K562 (cell line): ENCODE measurements around the gene TXNL1. TPM values are rescaled to one million over a fixed set of nuclear protein-coding genes. Genes with fewer than 3 reads are reported as not detected.

Source experiments
- ATAC-seq: fragments of 200-7000 bp; cut with Tn5 transposase; 3 replicates; pipeline ENCODE4 v1.9.1; 2020; ENCODE audit warnings: moderate library complexity
- BruUV-seq: library from RNA; stranded (reverse); fragments of 400-500 nt; replicated peaks from 2 replicates; lab custom pipeline; 2021; lab: Mats Ljungman, UMichigan
- CTCF ChIA-PET: fragments of 300-600 bp; formaldehyde crosslinking; extraction: SDS; loops from one replicate; lab custom pipeline; 2021; ENCODE audit warnings: low intra/inter-chr PET ratio; lab: Yijun Ruan, JAX
- POLR2A ChIA-PET: fragments of 300-600, 350-650 bp; sonication (Branson Sonifier 250); formaldehyde crosslinking; extraction: SDS; loops from one replicate; lab custom pipeline; 2021; ENCODE audit warnings: antibody characterized with exemption, inconsistent platforms; lab: Yijun Ruan, JAX
- DNase-seq, 4 experiments: peaks; one replicate each; pipeline versions ENCODE4 v3.0.0 to v3.0.0-alpha.2; 2011 to 2018; ENCODE audit warnings: low spot score in 3 of 4, mixed read lengths in 3 of 4; ENCODE audit errors: extremely low read depth in 1 of 4
- FAIRE-seq: peaks from 2 replicates; lab custom pipeline; 2011; peaks lifted over from hg19 to GRCh38; lab: Jason Lieb, UNC
- H2AFZ ChIP-seq: 2 replicates; pipeline ENCODE4 v1.6.0; 2011; ENCODE audit warnings: low read depth, low read length, control low read depth, inconsistent platforms
- H3K27ac ChIP-seq: fragments of 200-600 bp; 3 replicates; pipeline ENCODE4 v1.8.0; 2011; ENCODE audit warnings: low read depth, mild to moderate bottlenecking, control low read depth, inconsistent platforms, low read length, moderate library complexity, mixed read lengths; ENCODE audit errors: extremely low read depth
- H3K27me3 ChIP-seq, 2 experiments: fragments of 300-600 bp in 1 of 2; 2 replicates in 1 of 2; 3 replicates in 1 of 2; pipeline versions ENCODE4 v1.6.0 to v1.8.0; 2011; ENCODE audit warnings: inconsistent platforms in 2 of 2, low read length in 2 of 2, mild to moderate bottlenecking in 1 of 2, mixed read lengths in 1 of 2, moderate library complexity in 1 of 2; ENCODE audit not compliant: control insufficient read depth in 2 of 2, insufficient read depth in 2 of 2
- H3K36me3 ChIP-seq: fragments of 300-600 bp; 3 replicates; pipeline ENCODE4 v1.8.0; 2011; ENCODE audit warnings: mild to moderate bottlenecking, low read length, inconsistent platforms; ENCODE audit not compliant: control insufficient read depth, insufficient read depth
- H3K4me1 ChIP-seq, 2 experiments: fragments of 200-600 bp in 1 of 2; replicated peaks in 1 of 2; 2 replicates in 1 of 2; 3 replicates in 1 of 2; pipeline versions ENCODE4 v1.5.1 to v1.8.0; 2011; ENCODE audit warnings: inconsistent platforms in 2 of 2, low read length in 2 of 2, mild to moderate bottlenecking in 1 of 2, mixed read lengths in 1 of 2, moderate library complexity in 1 of 2; ENCODE audit not compliant: control insufficient read depth in 2 of 2, insufficient read depth in 2 of 2
- H3K4me2 ChIP-seq: 2 replicates; pipeline ENCODE4 v1.6.1; 2011; ENCODE audit warnings: low read length, control low read depth, inconsistent platforms, mixed read lengths; ENCODE audit not compliant: insufficient read depth
- H3K4me3 ChIP-seq: fragments of 200-600 bp; sonication (generic), shearing (Covaris generic); 2 replicates; pipeline ENCODE4 v1.5.1; 2016; ENCODE audit warnings: control low read depth, inconsistent platforms
- H3K79me2 ChIP-seq: fragments of 200-600 bp; 3 replicates; pipeline ENCODE4 v1.8.0; 2011; ENCODE audit warnings: low read length, inconsistent platforms; ENCODE audit not compliant: control insufficient read depth, insufficient read depth
- H3K9ac ChIP-seq, 2 experiments: 2 replicates each; pipeline versions ENCODE4 v1.6.0 to v1.6.1; 2011; ENCODE audit warnings: low read depth in 2 of 2, low read length in 2 of 2, control low read depth in 1 of 2, inconsistent platforms in 1 of 2, mild to moderate bottlenecking in 1 of 2, mixed read lengths in 1 of 2; ENCODE audit not compliant: insufficient read depth in 1 of 2
- H3K9me1 ChIP-seq: one replicate; pipeline ENCODE4 v1.6.0; 2011; ENCODE audit warnings: inconsistent platforms, mild to moderate bottlenecking, low read length, moderate library complexity; ENCODE audit not compliant: control insufficient read depth, insufficient read depth
- H3K9me3 ChIP-seq: replicated peaks from 2 replicates; pipeline ENCODE4 v1.5.1; 2011; ENCODE audit warnings: low read depth, low read length, inconsistent platforms; ENCODE audit not compliant: control insufficient read depth, insufficient read depth
- H4K20me1 ChIP-seq: replicated peaks from 2 replicates; pipeline ENCODE4 v1.6.1; 2011; ENCODE audit warnings: low read length, inconsistent platforms, mixed read lengths; ENCODE audit not compliant: control insufficient read depth, insufficient read depth
- CBFA2T3 ChIP-seq: fragments of 450-650 bp; IDR thresholded peaks from 2 replicates; pipeline ENCODE4 v1.6.1; 2017
- DIDO1 ChIP-seq: fragments of 450-650 bp; IDR thresholded peaks from 2 replicates; pipeline ENCODE4 v1.6.1; 2016; ENCODE audit warnings: low read depth, missing biosample characterization, missing genetic modification characterization
- HDAC8 ChIP-seq: fragments of 450-650 bp; IDR thresholded peaks from 2 replicates; pipeline ENCODE4 v1.6.1; 2016; ENCODE audit warnings: mild to moderate bottlenecking, missing genetic modification characterization, moderate library complexity, missing compliant biosample characterization
- MCM3 ChIP-seq: fragments of 450-650 bp; IDR thresholded peaks from 2 replicates; pipeline ENCODE4 v1.6.1; 2016
- MCM7 ChIP-seq, 2 experiments: fragments of 450-650 bp; IDR thresholded peaks; 2 replicates each; pipeline ENCODE4 v1.6.1; 2016 to 2018
- NR2C2 ChIP-seq, 2 experiments: fragments of 200-800 bp in 1 of 2; sonication (Bioruptor generic) in 1 of 2; sonication (generic) in 1 of 2; formaldehyde crosslinking in 1 of 2; IDR thresholded peaks; 2 replicates each; pipeline versions ENCODE4 v1.6.1 to v1.8.0; 2016 to 2022; ENCODE audit warnings: mild to moderate bottlenecking in 1 of 2, missing compliant biosample characterization in 1 of 2, missing genetic modification characterization in 1 of 2, missing genetic modification reagents in 1 of 2
- POLR2G ChIP-seq: fragments of 200-400 bp; formaldehyde crosslinking; IDR thresholded peaks from 2 replicates; pipeline ENCODE4 v1.6.1; 2017; ENCODE audit warnings: low read depth, mild to moderate bottlenecking, antibody characterized with exemption, low read length, moderate library complexity
- POU5F1 ChIP-seq: fragments of 150-350 bp; IDR thresholded peaks from 2 replicates; pipeline ENCODE4 v1.6.1; 2014; ENCODE audit warnings: borderline replicate concordance, low read length, low read depth, mild to moderate bottlenecking; ENCODE audit not compliant: partially characterized antibody
- SMARCB1 ChIP-seq: IDR thresholded peaks from 2 replicates; pipeline ENCODE4 v1.6.1; 2011; ENCODE audit warnings: improper control_type of control experiment, low read depth; ENCODE audit not compliant: insufficient read length
- YY1 ChIP-seq, 3 experiments: IDR thresholded peaks; 2 replicates each; pipeline ENCODE4 v1.6.1; 2011; ENCODE audit warnings: low read length in 2 of 3, mild to moderate bottlenecking in 2 of 3, moderate library complexity in 2 of 3, borderline replicate concordance in 1 of 3, control low read depth in 1 of 3, low read depth in 1 of 3; ENCODE audit not compliant: insufficient read depth in 3 of 3, insufficient replicate concordance in 2 of 3, control insufficient read depth in 1 of 3, insufficient read length in 1 of 3; ENCODE audit errors: extremely low read depth in 1 of 3
- ZNF134 ChIP-seq: fragments of 250-450 bp; sonication (Bioruptor Pico); conservative IDR thresholded peaks from 2 replicates; pipeline ENCODE4 v1.4.0; 2020
- ZNF699 ChIP-seq: fragments of 250-450 bp; sonication (Bioruptor Pico); IDR thresholded peaks from 2 replicates; pipeline ENCODE4 v1.8.0; 2021; ENCODE audit warnings: mild to moderate bottlenecking, moderate library complexity; ENCODE audit not compliant: insufficient replicate concordance
- WGBS: fragments of 100-300 bp; shearing (Covaris generic); methylation state at CpG from one replicate; pipeline ENCODE4 v1.1.6; 2016; ENCODE audit warnings: low coverage, mixed read lengths; ENCODE audit not compliant: insufficient coverage; ENCODE audit errors: missing lambda C conversion rate; 5-methylcytosine and 5-hydroxymethylcytosine counted together
- in situ Hi-C: fragments of 300-500 bp; cut with MboI; formaldehyde crosslinking; loops from 4 replicates; pipeline ENCODE4 v1.15.0; 2018; ENCODE audit warnings: inconsistent platforms, mixed read lengths
- intact Hi-C: fragments of 100-400 bp; cut with micrococcal nuclease; formaldehyde crosslinking; loops from 2 replicates; pipeline ENCODE4 v1.14.2; 2022
- polyA plus RNA-seq, 8 experiments: library from polyadenylated mRNA; depleted of rRNA in 4 of 8; stranded (reverse) in 5 of 8; unstranded in 3 of 8; fragments of >200 nt; fragmentation: Nextera tagmentation in 2 of 8; fragmentation: Illumina TruSeq in 1 of 8; extraction: Ambion mirVana in 2 of 8; extraction: Trizol in 1 of 8; gene quantifications; 2 replicates each; pipeline versions ENCODE4 v1.2.1 to v1.2.3, GENCODE V29; 2011 to 2014; ENCODE audit warnings: inconsistent platforms in 1 of 8, missing spikeins in 1 of 8
- total RNA-seq, 7 experiments: library from RNA; depleted of rRNA in 6 of 7; stranded (reverse); fragments of >200 nt in 6 of 7; fragmentation: Illumina TruSeq in 2 of 7; extraction: Trizol in 2 of 7; gene quantifications; 2 replicates each; pipeline versions ENCODE4 v1.2.1 to v1.2.3, GENCODE V29; 2011 to 2021; ENCODE audit warnings: low replicate concordance in 1 of 7
- TF ChIP-seq, protein P1 (sequence below), 2 experiments: fragments of 450-650 bp; formaldehyde crosslinking in 1 of 2; IDR thresholded peaks; 2 replicates each; pipeline versions ENCODE4 v1.4.0 to v1.6.1; 2014 to 2020; ENCODE audit warnings: mild to moderate bottlenecking in 2 of 2, borderline replicate concordance in 1 of 2, low read depth in 1 of 2

The TXNL1 gene
- total and polyA plus RNA-seq, 9 of the 15 experiments (the other 6 are each of a cell fraction or from before 2014, with no cell fraction given), result 45.4 to 103 (median 65.7) TPM

DNA sequence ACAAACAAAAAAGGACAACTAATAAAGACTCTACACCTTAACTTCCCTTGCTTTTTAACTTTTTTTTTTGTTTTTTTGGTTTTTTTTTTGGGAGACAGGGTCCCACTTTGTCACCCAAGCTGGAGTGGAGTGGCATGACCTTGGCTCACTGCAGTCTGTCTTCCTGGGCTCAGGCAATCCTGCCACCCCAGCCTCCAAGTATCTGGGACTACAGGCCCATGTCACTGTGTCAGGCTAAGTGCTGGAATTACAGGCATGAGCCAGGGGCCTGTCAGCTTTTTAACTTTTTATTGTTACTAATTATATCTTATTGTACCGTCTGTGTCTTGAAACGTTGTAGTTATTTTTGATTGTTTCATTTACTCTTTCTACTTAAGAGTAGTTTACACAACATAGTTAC is 38.2 kb upstream of the TXNL1 start:
- Histone ChIP-seq H3K4me2 (no peak overlapping the region), H3K79me2 (0 out of 3 replicates have a peak, but pooled peaks cover 2% of the 10 kb centered on the region), H3K4me1 (no peaks in the 10 kb centered on the region), H3K9me1 (no peaks in the 10 kb centered on the region), H2AFZ (no peak overlapping the region), H3K36me3 (no peaks in the 10 kb centered on the region), H4K20me1 (no peaks in the 10 kb centered on the region), H3K9ac (no peak overlapping the region), H3K4me3 (no peak overlapping the region), H3K27ac (no peak overlapping the region), H3K27me3 (no peaks in the 10 kb centered on the region), H3K9me3 (no peaks in the 10 kb centered on the region)
- POLR2A ChIA-PET, result interaction anchor here (0.6 kb wide), 1 partner anchor 88 kb away, joined by 3 read pairs; no protein-coding TSS in a partner anchor
- no peak for FAIRE-seq
- in situ Hi-C loops, result no loop called here
- CTCF ChIA-PET, result no interaction called here
- BruUV-seq, result no TSS peak
- ATAC-seq, result no peak
- no peak for TF ChIP-seq HDAC8 (tag)
- TF ChIP-seq CBFA2T3, result no peak
- no peak for TF ChIP-seq POLR2G
- TF ChIP-seq DIDO1 (tag), result no peak
- TF ChIP-seq, protein P1, sequence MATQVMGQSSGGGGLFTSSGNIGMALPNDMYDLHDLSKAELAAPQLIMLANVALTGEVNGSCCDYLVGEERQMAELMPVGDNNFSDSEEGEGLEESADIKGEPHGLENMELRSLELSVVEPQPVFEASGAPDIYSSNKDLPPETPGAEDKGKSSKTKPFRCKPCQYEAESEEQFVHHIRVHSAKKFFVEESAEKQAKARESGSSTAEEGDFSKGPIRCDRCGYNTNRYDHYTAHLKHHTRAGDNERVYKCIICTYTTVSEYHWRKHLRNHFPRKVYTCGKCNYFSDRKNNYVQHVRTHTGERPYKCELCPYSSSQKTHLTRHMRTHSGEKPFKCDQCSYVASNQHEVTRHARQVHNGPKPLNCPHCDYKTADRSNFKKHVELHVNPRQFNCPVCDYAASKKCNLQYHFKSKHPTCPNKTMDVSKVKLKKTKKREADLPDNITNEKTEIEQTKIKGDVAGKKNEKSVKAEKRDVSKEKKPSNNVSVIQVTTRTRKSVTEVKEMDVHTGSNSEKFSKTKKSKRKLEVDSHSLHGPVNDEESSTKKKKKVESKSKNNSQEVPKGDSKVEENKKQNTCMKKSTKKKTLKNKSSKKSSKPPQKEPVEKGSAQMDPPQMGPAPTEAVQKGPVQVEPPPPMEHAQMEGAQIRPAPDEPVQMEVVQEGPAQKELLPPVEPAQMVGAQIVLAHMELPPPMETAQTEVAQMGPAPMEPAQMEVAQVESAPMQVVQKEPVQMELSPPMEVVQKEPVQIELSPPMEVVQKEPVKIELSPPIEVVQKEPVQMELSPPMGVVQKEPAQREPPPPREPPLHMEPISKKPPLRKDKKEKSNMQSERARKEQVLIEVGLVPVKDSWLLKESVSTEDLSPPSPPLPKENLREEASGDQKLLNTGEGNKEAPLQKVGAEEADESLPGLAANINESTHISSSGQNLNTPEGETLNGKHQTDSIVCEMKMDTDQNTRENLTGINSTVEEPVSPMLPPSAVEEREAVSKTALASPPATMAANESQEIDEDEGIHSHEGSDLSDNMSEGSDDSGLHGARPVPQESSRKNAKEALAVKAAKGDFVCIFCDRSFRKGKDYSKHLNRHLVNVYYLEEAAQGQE (IDR thresholded peaks at IDR 0.05; ENCODE audit: borderline replicate concordance), result no peak
- TF ChIP-seq, protein P1 (CRISPR knock-in tag; IDR thresholded peaks at IDR 0.05; ENCODE audit: low read depth), result no peak
- no peak for TF ChIP-seq ZNF699
- no peak for TF ChIP-seq NR2C2 (CRISPR knock-in tag; IDR thresholded peaks at IDR 0.05)
- no peak for TF ChIP-seq NR2C2 (tag; IDR thresholded peaks at IDR 0.05)
- TF ChIP-seq ZNF134, result no peak
- no peak for TF ChIP-seq YY1 (IDR thresholded peaks at IDR 0.05; ENCODE audit: borderline replicate concordance in 1 of 3, control insufficient read depth in 1 of 3, extremely low read depth in 1 of 3, insufficient read depth in 3 of 3, insufficient read length in 1 of 3, insufficient replicate concordance in 2 of 3, low read depth in 1 of 3, low read length in 2 of 3)
- no peak for TF ChIP-seq SMARCB1
- no peak for TF ChIP-seq MCM7 (IDR thresholded peaks at IDR 0.05)
- no peak for TF ChIP-seq POU5F1
- TF ChIP-seq MCM3, result no peak
- intact Hi-C loops, result no loop called here
- WGBS, result 42% methylated on average over 2 of the region's 2 CpGs
- no peak for DNase-seq
